GM13976 (cell line): Measurements from ENCODE around the gene ATP7B.

ENCODE experiments used
- DNase-seq: peaks from one replicate; pipeline ENCODE4 v3.0.0; 2012; ENCODE audit warnings: low spot score
- CTCF ChIP-seq: IDR thresholded peaks from 2 replicates; pipeline ENCODE4 v1.5.1; 2012; ENCODE audit warnings: borderline replicate concordance, mild to moderate bottlenecking; ENCODE audit not compliant: insufficient read depth; ENCODE audit errors: extremely low read depth, missing control alignments, control extremely low read depth
- in situ Hi-C: fragments of 300-500 bp; cut with MboI; formaldehyde crosslinking; loops from one replicate; pipeline ENCODE4 v1.12.0; 2022; ENCODE audit warnings: low sequenced_read_pairs, mixed read lengths, inconsistent platforms; ENCODE audit not compliant: unreplicated experiment

ATP7B gene

GRCh38 chr13:51905787-51906186 is 105.5 kb downstream of the ATP7B start:
- in situ Hi-C loops, result no loop called here
- no peak for DNase-seq
- no peak for TF ChIP-seq CTCF

- in situ Hi-C loops, result no loop called here
- DNase-seq, result no peak
- no peak for TF ChIP-seq CTCF
Measured at GRCh38 chr13:51902776-51903175, 108.5 kb downstream of the ATP7B start.

- in situ Hi-C loops, result no loop called here
- TF ChIP-seq CTCF, result no peak
- DNase-seq, result no peak
Measured at GRCh38 chr13:51900471-51900870, 110.8 kb downstream of the ATP7B start.

GRCh38 chr13:51895906-51896888 is 115.1 kb downstream of the ATP7B start:
- in situ Hi-C loops, result no loop called here
- peak; percentile 65 for TF ChIP-seq CTCF
- DNase-seq, result peak; percentile 71

GRCh38 chr13:51894239-51894638 is 117.0 kb downstream of the ATP7B start:
- DNase-seq, result no peak
- in situ Hi-C loops, result no loop called here
- no peak for TF ChIP-seq CTCF

GRCh38 chr13:51892657-51893056 is 118.6 kb downstream of the ATP7B start:
- TF ChIP-seq CTCF, result no peak
- in situ Hi-C loops, result no loop called here
- no peak for DNase-seq

- in situ Hi-C loops, result no loop called here
- no peak for DNase-seq
- no peak for TF ChIP-seq CTCF
Measured at GRCh38 chr13:51887468-51887867, 123.8 kb downstream of the ATP7B start.
